ENCODE data around the gene LAMP1.
"Not testable (repeated sequence)": the region's sequence is repeated elsewhere in the genome, so short reads cannot be mapped to it uniquely, and the experiment has no call there.

Gene LAMP1

DNA sequence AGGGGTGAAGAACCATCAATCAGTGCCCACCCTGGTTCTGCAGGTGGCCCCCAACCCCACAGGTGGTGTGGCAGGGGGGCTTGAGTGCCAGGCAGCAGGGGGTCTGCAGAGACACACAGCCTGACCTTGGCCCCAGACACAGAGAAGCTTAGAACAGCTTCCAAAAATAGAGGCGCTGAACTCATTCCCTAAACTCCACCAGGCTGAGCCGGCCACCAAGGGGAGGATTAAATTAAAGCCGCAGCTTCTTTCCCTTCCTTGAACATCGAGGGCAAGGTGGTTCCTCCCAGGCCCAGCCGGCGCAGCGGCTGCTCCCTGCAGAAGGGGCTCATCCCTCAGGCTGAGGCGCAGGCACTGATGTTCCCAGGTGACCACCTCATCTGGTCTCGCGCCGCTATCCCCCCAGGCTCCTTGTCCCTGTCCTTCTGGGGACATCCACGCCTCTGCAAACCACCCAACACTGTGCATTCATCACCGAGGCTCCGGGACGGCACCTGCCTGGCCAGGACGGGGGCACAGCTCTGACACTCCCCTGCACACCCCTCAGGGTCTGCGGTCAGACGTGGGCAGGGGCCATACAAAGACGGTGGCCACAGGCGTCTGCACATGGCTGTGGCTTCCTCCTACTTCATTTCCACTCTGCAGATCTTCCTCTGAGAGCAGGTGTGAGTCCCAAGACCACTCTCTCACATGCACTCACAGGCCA, 30.9 kb downstream of the LAMP1 start:
- FAIRE-seq = no peak

GRCh38 chr13:113328851-113329250, 31.8 kb downstream of the LAMP1 start:
- FAIRE-seq = no peak

DNA sequence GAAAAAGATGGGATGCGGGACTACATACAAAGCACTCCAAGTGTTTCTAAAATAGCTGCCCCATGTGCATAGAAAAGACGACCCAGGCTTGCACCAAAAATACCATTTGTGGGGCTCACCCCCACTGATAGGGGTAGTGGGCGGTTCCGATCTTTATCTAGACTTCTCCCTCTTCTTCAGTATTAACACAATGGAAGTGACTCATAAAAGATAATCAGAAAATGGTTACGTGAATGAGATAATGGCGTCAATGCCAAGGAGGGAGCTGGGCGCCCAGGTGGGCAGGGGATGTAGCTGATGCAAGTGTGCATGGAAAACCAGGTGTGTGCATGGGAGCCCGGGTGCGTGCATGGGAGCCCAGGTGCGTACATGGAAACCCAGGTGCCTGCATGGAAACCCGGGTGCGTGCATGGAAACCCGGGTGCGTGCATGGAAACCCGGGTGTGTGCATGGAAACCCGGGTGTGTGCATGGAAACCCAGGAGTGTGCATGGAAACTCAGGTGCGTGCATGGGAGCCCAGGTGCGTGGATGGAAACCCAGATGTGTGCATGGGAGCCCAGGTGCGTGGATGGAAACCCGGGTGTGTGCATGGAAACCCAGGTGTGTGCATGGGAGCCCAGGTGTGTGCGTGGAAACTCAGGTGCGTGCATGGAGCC, 32.7 kb downstream of the LAMP1 start:
- FAIRE-seq = no peak

DNA sequence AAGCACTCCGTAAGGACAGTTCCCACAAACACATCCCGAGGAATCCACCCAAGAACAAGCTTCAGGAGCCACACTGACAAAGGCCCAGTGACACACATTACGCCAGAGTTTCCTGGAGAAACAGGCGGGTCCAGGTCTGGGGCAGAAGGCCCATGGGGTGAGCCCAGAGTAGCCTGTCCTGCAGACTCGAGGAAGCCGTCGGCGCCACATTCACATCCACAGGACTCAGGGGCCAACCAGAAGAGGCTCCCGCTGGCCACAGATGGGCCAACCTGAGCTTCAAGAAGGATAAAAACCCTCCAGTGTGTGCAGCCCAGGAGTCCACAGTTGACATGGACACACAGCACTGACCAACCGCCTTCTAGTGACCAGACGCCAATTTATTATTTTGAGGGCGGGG, 35.6 kb downstream of the LAMP1 start:
- FAIRE-seq = no peak

- FAIRE-seq = no peak
These were observed 36.0 kb downstream of the LAMP1 start for GRCh38 chr13:113333076-113333475.

GRCh38 chr13:113337556-113337955, 40.5 kb downstream of the LAMP1 start:
- FAIRE-seq = no peak

DNA sequence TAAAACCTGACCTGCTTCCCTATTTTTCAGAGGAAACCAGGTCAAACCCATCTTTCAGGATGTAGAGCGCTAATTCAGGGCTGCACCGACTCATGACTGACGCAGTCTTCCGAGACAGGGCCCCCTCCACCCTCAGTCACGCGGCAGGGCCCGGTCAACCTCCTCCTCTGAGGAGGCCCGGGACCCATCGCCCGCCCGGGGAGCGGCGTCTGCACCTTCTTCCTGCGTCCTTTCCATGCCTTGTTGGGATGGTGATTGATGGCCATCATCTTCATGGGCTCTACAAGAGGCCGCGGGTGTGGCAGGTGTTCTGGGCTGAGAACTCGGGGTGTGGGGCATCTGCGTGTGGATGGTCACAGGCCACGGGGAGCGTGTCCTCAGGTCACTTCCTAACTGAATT, 40.9 kb downstream of the LAMP1 start:
- no peak for FAIRE-seq

- no peak for FAIRE-seq
These were observed 41.4 kb downstream of the LAMP1 start for GRCh38 chr13:113338451-113338850.

GRCh38 chr13:113342820-113343691, 46.0 kb downstream of the LAMP1 start:
- FAIRE-seq = no peak

DNA sequence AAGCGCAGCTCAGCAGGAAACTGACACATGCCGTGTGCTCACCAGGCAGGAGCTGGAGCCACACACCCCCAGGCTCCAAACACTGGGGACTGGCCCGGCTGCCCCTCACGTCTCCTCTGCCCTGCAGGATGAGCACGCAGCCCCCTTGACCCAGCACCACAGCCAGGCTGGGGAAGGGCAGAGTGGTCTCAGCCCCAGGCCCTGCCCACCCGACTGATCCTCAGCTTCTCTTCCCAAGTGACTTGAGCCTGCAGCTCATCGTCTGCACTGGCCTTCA, 46.6 kb downstream of the LAMP1 start:
- no peak for FAIRE-seq

GRCh38 chr13:113345486-113345885, 48.4 kb downstream of the LAMP1 start:
- no peak for FAIRE-seq

DNA sequence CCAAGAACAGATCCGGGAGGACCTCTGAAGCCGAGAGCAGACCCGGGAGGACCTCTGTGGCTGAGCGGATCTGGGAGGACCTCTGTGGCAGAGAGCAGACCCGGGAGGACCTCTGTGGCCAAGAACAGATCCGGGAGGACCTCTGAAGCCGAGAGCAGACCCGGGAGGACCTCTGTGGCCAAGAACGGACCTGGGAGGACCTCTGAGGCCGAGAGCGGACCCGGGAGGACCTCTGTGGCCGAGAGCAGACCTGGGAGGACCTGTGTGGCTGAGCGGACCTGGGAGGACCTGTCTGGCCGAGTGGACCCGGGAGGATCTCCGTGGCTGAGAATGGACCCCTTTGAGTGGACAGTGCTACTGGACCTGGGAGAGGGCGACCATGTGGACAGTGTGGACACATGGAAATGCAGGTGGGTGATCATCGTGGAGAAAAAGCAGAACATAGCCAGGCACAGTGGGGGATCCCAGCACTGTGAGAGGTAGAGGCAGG, 50.7 kb downstream of the LAMP1 start:
- FAIRE-seq = not testable (repeated sequence)

DNA sequence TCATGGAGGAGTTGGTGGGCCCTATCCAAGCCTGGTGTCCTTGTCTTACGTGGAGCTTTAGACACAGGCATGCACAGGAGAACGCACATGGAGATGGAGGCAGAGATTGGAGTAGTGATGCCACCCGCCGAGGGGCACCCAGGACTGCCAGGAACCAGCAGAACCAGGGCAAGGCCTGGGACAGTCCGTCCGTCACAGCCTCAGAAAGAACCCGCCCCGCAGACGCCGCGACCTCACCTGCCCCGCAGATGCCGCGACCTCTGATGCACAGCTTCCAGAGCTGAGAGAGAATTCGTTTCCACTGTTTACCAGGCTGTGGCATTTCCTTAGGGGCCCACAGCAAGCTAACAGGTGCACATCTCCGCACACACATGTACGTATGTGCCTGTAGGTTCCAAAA, 51.6 kb downstream of the LAMP1 start:
- no peak for FAIRE-seq

- FAIRE-seq = no peak
These were observed 52.0 kb downstream of the LAMP1 start for GRCh38 chr13:113349050-113349449.

DNA sequence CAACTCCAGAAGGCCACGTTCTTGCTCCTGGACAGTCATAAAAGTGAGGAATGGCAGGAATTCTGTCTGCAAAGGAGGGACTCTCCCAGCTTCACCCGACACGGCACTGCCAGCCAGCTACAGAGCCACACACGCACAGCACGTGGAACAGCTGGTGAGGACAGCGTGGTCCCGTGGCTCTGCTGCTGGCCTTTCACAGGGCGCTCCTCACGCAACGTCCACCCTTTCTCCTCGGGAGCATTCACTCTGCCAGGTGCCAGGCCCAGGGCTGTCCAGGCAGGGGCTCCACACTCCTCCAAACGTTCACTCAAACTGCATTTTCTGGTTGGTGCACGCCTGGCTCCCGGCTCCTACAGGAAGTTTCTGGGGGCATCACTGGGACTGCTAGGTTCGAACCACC, 52.5 kb downstream of the LAMP1 start:
- no peak for FAIRE-seq

- FAIRE-seq = no peak
These were observed 53.3 kb downstream of the LAMP1 start for GRCh38 chr13:113350065-113350937.

DNA sequence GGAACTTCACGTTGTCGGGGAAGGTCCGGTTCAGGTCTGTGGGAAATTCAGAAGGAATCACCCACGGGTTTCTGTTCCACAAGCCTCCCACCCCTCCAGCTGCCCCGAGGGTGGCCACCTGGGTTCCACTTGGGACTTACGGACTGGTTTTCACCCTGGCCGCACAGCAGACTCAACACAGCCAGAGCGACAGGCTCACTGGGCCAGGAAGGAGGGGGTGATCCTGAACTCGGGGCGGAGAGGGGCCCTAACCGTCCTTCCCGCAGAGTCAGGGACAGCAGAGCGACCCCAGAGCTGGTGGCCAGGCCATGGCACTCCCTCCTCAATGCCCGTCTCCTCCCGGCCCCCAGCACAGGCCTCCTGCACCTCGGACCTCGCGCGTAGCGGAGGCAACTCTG, 53.9 kb downstream of the LAMP1 start:
- FAIRE-seq = no peak

DNA sequence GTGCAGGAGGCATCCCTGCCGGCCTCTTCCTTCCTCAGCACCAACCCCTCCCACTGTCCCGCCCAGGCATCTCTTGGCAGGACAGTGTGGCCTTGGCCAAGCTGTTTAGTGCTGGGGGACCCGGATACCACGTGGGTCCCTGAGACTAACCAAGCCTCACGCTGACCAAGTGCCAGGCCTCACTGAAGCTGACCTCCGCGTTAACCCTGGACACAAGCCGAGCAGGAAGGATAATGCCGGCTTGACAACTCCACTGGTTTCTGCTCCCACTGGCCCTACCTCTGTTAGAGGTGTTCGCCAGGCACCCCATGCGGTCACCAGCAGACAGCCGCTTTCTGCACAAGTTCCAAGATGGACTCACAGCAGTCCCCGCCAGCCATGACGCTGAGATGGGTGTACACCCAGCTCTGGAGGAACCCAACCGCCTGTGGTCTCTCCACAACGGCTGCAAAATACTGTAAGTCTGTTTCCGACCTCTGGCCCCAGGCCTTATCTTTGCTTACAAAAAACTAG, 54.5 kb downstream of the LAMP1 start:
- FAIRE-seq = no peak

DNA sequence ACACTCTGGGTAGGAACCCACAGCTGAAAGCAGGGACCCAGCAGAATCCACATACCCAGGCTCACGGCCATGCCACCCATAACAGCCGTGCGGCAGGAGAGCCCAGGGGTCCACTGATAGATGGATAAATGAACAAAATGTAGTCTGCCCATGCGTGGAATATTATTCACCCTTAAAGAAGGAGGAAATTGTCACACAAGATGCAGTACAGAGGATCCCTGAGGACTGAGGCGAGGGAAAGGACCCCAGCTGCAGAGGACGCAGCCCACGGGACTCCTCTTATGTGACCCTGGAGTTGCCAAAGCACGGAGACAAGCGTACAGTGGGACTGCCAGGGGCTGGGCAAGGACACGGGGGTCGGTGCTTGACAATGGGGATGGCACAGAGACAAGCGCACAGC, 56.2 kb downstream of the LAMP1 start:
- no peak for FAIRE-seq

- FAIRE-seq = no peak
These were observed 58.0 kb downstream of the LAMP1 start for GRCh38 chr13:113354831-113355610.

DNA sequence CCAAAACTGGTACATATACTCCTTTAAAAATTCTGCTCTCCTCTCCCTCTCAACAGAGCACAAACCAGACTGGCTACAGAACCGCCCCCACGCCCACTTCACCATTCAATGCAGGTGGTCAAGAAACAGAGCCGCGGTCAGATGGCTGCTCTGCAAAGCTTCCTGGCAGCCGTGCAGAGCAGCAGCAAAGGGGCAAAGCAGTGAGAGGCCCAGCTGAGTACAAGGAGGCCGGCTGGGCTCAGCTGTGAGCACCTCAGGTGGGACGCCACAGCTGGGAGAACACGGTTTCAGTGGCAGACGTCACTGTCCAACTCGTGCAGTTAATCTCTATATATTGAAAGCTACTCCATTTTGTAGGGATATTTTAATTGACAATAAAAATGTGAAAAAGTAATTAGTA, 58.6 kb downstream of the LAMP1 start:
- FAIRE-seq = no peak

- FAIRE-seq = no peak
These were observed 59.6 kb downstream of the LAMP1 start for GRCh38 chr13:113356596-113356995.
